K562 (cell line): ENCODE results near the gene ELF1. TPM values are rescaled to one million over a fixed set of nuclear protein-coding genes. Genes with fewer than 3 reads are reported as not detected.
A peak's percentile ranks its signal among the peaks of the same experiment; 100 is the strongest.

Source experiments
- ATAC-seq: fragments of 200-7000 bp; cut with Tn5 transposase; 3 replicates; pipeline ENCODE4 v1.9.1; 2020; ENCODE audit warnings: moderate library complexity
- BruUV-seq: library from RNA; stranded (reverse); fragments of 400-500 nt; replicated peaks from 2 replicates; lab custom pipeline; 2021; lab: Mats Ljungman, UMichigan
- CTCF ChIA-PET: fragments of 300-600 bp; formaldehyde crosslinking; extraction: SDS; loops from one replicate; lab custom pipeline; 2021; ENCODE audit warnings: low intra/inter-chr PET ratio; lab: Yijun Ruan, JAX
- POLR2A ChIA-PET: fragments of 300-600, 350-650 bp; sonication (Branson Sonifier 250); formaldehyde crosslinking; extraction: SDS; loops from one replicate; lab custom pipeline; 2021; ENCODE audit warnings: antibody characterized with exemption, inconsistent platforms; lab: Yijun Ruan, JAX
- DNase-seq, 4 experiments: peaks; one replicate each; pipeline versions ENCODE4 v3.0.0 to v3.0.0-alpha.2; 2011 to 2018; ENCODE audit warnings: low spot score in 3 of 4, mixed read lengths in 3 of 4; ENCODE audit errors: extremely low read depth in 1 of 4
- FAIRE-seq: peaks from 2 replicates; lab custom pipeline; 2011; peaks lifted over from hg19 to GRCh38; lab: Jason Lieb, UNC
- H2AFZ ChIP-seq: 2 replicates; pipeline ENCODE4 v1.6.0; 2011; ENCODE audit warnings: low read depth, low read length, control low read depth, inconsistent platforms
- H3K27ac ChIP-seq: fragments of 200-600 bp; 3 replicates; pipeline ENCODE4 v1.8.0; 2011; ENCODE audit warnings: low read depth, mild to moderate bottlenecking, control low read depth, inconsistent platforms, low read length, moderate library complexity, mixed read lengths; ENCODE audit errors: extremely low read depth
- H3K27me3 ChIP-seq, 2 experiments: fragments of 300-600 bp in 1 of 2; 2 replicates in 1 of 2; 3 replicates in 1 of 2; pipeline versions ENCODE4 v1.6.0 to v1.8.0; 2011; ENCODE audit warnings: inconsistent platforms in 2 of 2, low read length in 2 of 2, mild to moderate bottlenecking in 1 of 2, mixed read lengths in 1 of 2, moderate library complexity in 1 of 2; ENCODE audit not compliant: control insufficient read depth in 2 of 2, insufficient read depth in 2 of 2
- H3K36me3 ChIP-seq: fragments of 300-600 bp; 3 replicates; pipeline ENCODE4 v1.8.0; 2011; ENCODE audit warnings: mild to moderate bottlenecking, low read length, inconsistent platforms; ENCODE audit not compliant: control insufficient read depth, insufficient read depth
- H3K4me1 ChIP-seq, 2 experiments: fragments of 200-600 bp in 1 of 2; replicated peaks in 1 of 2; 2 replicates in 1 of 2; 3 replicates in 1 of 2; pipeline versions ENCODE4 v1.5.1 to v1.8.0; 2011; ENCODE audit warnings: inconsistent platforms in 2 of 2, low read length in 2 of 2, mild to moderate bottlenecking in 1 of 2, mixed read lengths in 1 of 2, moderate library complexity in 1 of 2; ENCODE audit not compliant: control insufficient read depth in 2 of 2, insufficient read depth in 2 of 2
- H3K4me2 ChIP-seq: 2 replicates; pipeline ENCODE4 v1.6.1; 2011; ENCODE audit warnings: low read length, control low read depth, inconsistent platforms, mixed read lengths; ENCODE audit not compliant: insufficient read depth
- H3K4me3 ChIP-seq: fragments of 200-600 bp; sonication (generic), shearing (Covaris generic); 2 replicates; pipeline ENCODE4 v1.5.1; 2016; ENCODE audit warnings: control low read depth, inconsistent platforms
- H3K79me2 ChIP-seq: fragments of 200-600 bp; 3 replicates; pipeline ENCODE4 v1.8.0; 2011; ENCODE audit warnings: low read length, inconsistent platforms; ENCODE audit not compliant: control insufficient read depth, insufficient read depth
- H3K9ac ChIP-seq, 2 experiments: 2 replicates each; pipeline versions ENCODE4 v1.6.0 to v1.6.1; 2011; ENCODE audit warnings: low read depth in 2 of 2, low read length in 2 of 2, control low read depth in 1 of 2, inconsistent platforms in 1 of 2, mild to moderate bottlenecking in 1 of 2, mixed read lengths in 1 of 2; ENCODE audit not compliant: insufficient read depth in 1 of 2
- H3K9me1 ChIP-seq: one replicate; pipeline ENCODE4 v1.6.0; 2011; ENCODE audit warnings: inconsistent platforms, mild to moderate bottlenecking, low read length, moderate library complexity; ENCODE audit not compliant: control insufficient read depth, insufficient read depth
- H3K9me3 ChIP-seq: replicated peaks from 2 replicates; pipeline ENCODE4 v1.5.1; 2011; ENCODE audit warnings: low read depth, low read length, inconsistent platforms; ENCODE audit not compliant: control insufficient read depth, insufficient read depth
- H4K20me1 ChIP-seq: replicated peaks from 2 replicates; pipeline ENCODE4 v1.6.1; 2011; ENCODE audit warnings: low read length, inconsistent platforms, mixed read lengths; ENCODE audit not compliant: control insufficient read depth, insufficient read depth
- XRCC4 ChIP-seq: IDR thresholded peaks from one replicate; pipeline ENCODE4 v1.6.1; 2011; ENCODE audit not compliant: insufficient read depth, insufficient read length; ENCODE audit errors: extremely low read depth
- WGBS: fragments of 100-300 bp; shearing (Covaris generic); methylation state at CpG from one replicate; pipeline ENCODE4 v1.1.6; 2016; ENCODE audit warnings: low coverage, mixed read lengths; ENCODE audit not compliant: insufficient coverage; ENCODE audit errors: missing lambda C conversion rate; 5-methylcytosine and 5-hydroxymethylcytosine counted together
- in situ Hi-C: fragments of 300-500 bp; cut with MboI; formaldehyde crosslinking; loops from 4 replicates; pipeline ENCODE4 v1.15.0; 2018; ENCODE audit warnings: inconsistent platforms, mixed read lengths
- intact Hi-C: fragments of 100-400 bp; cut with micrococcal nuclease; formaldehyde crosslinking; loops from 2 replicates; pipeline ENCODE4 v1.14.2; 2022
- polyA plus RNA-seq, 8 experiments: library from polyadenylated mRNA; depleted of rRNA in 4 of 8; stranded (reverse) in 5 of 8; unstranded in 3 of 8; fragments of >200 nt; fragmentation: Nextera tagmentation in 2 of 8; fragmentation: Illumina TruSeq in 1 of 8; extraction: Ambion mirVana in 2 of 8; extraction: Trizol in 1 of 8; gene quantifications; 2 replicates each; pipeline versions ENCODE4 v1.2.1 to v1.2.3, GENCODE V29; 2011 to 2014; ENCODE audit warnings: inconsistent platforms in 1 of 8, missing spikeins in 1 of 8
- total RNA-seq, 7 experiments: library from RNA; depleted of rRNA in 6 of 7; stranded (reverse); fragments of >200 nt in 6 of 7; fragmentation: Illumina TruSeq in 2 of 7; extraction: Trizol in 2 of 7; gene quantifications; 2 replicates each; pipeline versions ENCODE4 v1.2.1 to v1.2.3, GENCODE V29; 2011 to 2021; ENCODE audit warnings: low replicate concordance in 1 of 7
- TF ChIP-seq, protein P1 (sequence below): sonication (generic); formaldehyde crosslinking; IDR thresholded peaks from 2 replicates; pipeline ENCODE4 v1.8.1; 2023; ENCODE audit warnings: mild to moderate bottlenecking, missing genetic modification reagents

ELF1 gene
- total and polyA plus RNA-seq, 9 of the 15 experiments (the other 6 are each of a cell fraction or from before 2014, with no cell fraction given) = 24.7 to 54.4 (median 33.4) TPM

DNA sequence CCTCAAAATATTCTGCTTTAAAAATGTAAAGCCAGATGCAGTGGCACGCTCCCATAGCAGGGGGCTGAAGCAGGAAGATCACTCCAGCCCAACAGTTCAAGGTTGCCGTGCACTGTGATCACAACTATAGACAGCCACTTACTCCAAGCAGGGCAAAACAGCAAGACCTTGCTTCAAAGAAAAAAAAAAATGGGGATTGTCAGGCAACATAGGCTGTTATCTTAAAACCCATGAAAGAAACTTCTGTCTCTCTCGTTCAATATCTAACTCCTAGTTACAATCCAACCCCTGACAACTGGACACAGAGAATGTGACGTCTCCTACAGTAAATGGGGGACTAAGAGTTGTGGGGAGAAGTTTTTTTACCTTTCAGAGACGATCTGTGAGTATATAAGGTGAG, 17.4 kb downstream of the ELF1 start:
- BruUV-seq = no TSS peak
- no peaks in the 10 kb centered on the region for H3K9me1 ChIP-seq
- no peak for TF ChIP-seq XRCC4
- TF ChIP-seq, protein P1, sequence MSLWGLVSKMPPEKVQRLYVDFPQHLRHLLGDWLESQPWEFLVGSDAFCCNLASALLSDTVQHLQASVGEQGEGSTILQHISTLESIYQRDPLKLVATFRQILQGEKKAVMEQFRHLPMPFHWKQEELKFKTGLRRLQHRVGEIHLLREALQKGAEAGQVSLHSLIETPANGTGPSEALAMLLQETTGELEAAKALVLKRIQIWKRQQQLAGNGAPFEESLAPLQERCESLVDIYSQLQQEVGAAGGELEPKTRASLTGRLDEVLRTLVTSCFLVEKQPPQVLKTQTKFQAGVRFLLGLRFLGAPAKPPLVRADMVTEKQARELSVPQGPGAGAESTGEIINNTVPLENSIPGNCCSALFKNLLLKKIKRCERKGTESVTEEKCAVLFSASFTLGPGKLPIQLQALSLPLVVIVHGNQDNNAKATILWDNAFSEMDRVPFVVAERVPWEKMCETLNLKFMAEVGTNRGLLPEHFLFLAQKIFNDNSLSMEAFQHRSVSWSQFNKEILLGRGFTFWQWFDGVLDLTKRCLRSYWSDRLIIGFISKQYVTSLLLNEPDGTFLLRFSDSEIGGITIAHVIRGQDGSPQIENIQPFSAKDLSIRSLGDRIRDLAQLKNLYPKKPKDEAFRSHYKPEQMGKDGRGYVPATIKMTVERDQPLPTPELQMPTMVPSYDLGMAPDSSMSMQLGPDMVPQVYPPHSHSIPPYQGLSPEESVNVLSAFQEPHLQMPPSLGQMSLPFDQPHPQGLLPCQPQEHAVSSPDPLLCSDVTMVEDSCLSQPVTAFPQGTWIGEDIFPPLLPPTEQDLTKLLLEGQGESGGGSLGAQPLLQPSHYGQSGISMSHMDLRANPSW (CRISPR knock-in tag) = no peak
- TF ChIP-seq, all 486 proteins: peak for 0
- H3K9me3 ChIP-seq = peaks cover 4% of the 10 kb centered on the region; the same call in 1 of the 2 replicates
- no peak overlapping the region for H3K9ac ChIP-seq
- no peak overlapping the region for H2AFZ ChIP-seq
- POLR2A ChIA-PET = interaction anchor here (0.7 kb wide), 1 partner anchor 11 kb away, joined by 3 read pairs; no protein-coding TSS in a partner anchor
- no peak overlapping the region for H3K4me2 ChIP-seq
- DNase-seq (no peak), FAIRE-seq (no peak), ATAC-seq (no peak)
- H3K79me2 ChIP-seq = peaks cover 99% of the 10 kb centered on the region
- peaks cover 35% of the 10 kb centered on the region for H3K36me3 ChIP-seq
- CTCF ChIA-PET = interaction anchor here (0.6 kb wide), 1 partner anchor 92 kb away, joined by 4 read pairs; no protein-coding TSS in a partner anchor
- in situ Hi-C loops (no loop called here), intact Hi-C loops (no loop called here)
- peak overlapping the region; percentile 41; the same call in 2 of the 3 replicates for H3K27ac ChIP-seq
- no peaks in the 10 kb centered on the region for H3K27me3 ChIP-seq
- H3K4me1 ChIP-seq = peaks cover 4 to 37% of the 10 kb centered on the region in 2 experiments
- no peaks in the 10 kb centered on the region for H4K20me1 ChIP-seq
- no peak overlapping the region for H3K4me3 ChIP-seq
- 57% methylated on average over 5 of the region's 5 CpGs for WGBS
